HG02981 (cell line): ENCODE data around the gene PHF8.

Experiments used
- ATAC-seq: cut with Tn5 transposase; IDR thresholded peaks from one replicate; pipeline ENCODE4 v1.9.1; 2021; ENCODE audit warnings: mild to moderate bottlenecking, moderate library complexity; ENCODE audit not compliant: unreplicated experiment

The PHF8 gene

DNA sequence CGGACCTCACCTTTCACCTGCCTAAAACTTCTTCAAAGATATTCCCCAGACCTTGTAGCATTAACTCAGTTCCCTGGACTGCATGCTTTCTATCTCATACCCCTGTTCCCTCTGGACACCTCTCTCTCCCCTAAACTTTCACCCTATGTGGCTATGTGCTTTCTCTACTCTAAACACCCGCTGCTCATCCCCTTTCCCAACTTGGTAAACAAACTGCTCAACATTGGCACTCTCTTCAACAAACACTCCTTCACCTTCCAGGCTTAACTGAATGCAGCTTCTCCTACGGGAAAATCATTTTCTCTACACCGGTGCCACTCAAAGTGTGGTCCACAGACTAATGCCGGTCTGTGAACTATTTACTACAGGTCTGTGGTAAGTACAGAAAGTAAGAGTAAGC is 19.9 kb downstream of the PHF8 start:
- no peak for ATAC-seq

DNA sequence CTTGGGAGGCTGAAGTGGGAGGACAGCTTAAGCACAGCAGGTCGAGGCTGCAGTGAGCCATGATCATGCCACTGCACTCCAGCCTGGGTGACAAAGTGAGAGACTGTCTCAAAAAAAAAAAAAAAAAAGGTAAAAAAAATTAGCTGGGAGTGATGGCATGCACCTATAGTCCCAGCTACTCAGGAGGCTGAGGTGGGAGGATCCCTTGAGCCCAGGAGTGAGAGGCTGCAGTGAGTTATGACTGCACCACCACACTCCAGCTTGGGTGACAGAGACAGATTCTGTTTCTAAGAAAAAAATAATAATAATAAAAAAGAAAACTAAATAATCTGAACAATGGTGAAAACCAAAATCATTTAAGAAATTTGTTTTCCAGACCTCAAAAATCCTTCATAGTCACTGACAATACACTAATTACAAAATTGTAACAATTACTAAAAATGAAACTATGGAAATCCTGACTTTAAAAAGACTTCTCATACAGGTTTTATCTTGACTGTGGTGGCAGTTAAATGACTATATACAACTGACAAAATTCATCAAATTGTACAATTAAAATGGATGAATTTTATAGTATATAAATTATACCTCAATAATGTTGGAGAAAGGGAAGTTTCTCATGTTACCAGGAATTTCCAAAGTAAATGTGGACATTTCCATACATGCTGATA is 31.3 kb downstream of the PHF8 start:
- no peak for ATAC-seq

DNA sequence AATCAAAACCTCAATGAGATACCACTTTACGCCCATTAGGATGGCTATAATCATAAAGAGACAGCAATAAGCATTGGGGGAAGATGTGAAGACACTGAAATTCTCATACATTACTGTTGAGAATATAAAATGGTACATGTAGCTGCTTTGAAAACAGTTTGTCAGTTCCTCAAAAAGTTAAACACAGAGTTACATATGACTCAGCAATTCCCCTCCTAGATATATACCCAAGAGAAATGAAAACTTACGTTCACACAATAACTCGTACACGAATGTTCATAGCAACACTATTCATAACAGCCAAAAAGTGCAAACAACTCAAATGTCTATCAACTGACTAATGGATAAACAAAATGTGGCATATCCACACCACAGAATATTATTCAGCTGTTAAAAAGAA is 36.6 kb downstream of the PHF8 start:
- no peak for ATAC-seq

DNA sequence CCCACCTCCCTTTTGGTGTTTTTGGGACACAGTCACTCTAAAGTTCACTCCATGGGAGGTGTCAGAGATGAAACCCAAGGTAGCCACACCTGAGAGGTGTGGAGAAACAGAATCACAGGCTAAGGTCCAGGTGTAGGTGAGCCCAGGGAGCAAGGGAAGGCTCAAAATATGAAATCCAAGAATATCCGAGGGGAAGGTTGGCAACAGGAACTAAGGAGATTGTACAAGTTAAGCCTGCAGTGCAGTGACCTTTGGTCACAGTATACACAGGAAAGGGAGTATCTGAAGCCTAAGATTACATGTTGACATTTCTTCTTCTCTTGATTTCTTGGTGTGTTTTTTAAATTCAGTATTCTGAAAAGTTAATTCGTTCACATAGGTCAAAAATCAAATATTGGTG is 46.5 kb downstream of the PHF8 start:
- no peak for ATAC-seq

DNA sequence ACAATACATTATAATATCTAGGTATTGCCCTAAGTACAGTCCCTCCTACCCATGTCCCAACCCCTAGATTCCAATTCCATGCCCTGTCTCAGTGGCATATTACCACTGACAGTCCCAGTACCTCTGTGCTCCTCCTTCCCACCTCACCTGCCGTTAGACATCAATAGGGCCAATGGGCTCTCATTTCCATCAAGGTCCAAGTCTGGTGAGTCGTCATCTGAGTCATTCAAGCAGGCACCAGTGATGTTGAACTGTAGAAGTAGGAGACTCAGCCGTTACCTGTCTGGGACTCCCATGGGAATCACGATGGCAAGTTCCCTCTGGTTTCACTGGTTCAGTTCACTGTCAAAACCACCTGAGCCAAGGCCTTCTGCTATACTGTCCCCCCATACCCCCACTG is 51.7 kb downstream of the PHF8 start:
- no peak for ATAC-seq

DNA sequence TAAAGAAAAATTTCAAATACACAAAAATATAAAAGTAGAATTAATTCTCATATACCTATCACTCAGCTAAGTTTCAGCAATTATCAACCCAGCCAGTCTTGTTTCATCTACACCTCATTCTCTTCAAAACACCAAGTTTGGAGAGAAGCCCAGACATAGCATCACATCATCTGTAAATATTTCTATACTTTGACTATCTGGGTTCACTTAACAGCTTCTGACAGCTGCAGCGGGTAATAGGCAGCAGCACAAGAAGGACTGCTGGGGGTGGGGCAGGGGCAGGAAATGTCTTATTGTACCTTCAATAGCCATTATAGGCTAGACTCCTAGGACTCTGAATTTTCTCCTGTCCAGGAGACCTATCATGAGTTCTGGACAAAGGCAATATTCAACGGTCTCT is 54.1 kb downstream of the PHF8 start:
- no peak for ATAC-seq

DNA sequence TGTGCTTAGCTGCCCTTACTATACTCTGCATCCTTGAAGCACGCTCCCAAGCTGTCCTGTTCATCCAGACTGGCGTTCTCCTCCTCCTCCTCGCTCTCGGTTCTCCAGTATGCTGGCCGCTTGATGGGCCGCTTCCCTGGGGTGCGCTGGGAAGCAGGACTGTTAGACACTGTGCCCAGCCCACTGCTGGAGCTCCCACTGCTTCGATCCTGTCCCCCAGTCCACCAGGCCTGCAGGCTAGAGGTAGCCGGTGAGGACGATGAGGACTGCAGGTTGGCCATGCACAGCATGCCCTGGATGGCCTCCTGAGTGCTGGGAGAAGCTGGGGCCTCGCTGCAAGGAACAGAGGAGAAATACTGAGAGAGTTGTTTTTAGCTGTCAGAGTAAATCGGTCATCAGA is 59.4 kb downstream of the PHF8 start:
- ATAC-seq, result no peak

DNA sequence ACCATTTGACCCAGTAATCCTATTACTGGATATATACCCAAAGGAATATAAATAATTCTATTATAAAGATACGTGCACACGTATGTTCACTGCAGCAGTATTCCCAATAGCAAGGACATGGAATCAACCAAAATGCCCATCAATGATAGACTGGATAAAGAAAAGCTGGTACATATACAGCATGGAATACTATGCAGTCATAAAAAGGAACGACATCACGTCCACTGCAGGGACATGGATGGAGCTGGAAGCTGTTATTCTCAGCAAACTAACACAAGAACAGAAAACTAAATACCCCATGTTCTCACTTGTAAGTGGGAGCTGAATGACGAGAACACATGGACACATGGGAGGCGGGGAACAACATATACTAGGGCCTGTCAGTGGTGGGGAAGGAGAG is 69.7 kb downstream of the PHF8 start:
- ATAC-seq, result no peak

DNA sequence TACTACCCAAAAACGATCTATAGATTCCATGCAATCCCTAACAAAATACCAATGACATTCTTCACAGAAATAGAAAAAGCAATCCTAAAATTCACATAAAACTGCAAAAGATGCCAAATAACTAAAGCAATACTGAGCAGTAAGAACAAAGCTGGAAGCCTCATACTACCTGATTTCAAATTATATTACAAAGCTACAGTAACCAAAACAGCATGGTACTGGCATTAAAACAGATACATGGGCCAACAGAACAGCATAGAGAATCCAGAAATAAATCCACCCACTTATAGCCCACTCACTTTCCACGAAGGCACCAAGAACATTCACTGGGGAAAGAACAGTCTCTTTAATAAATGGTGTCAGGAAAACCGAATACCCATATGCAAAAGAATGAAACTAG is 74.7 kb downstream of the PHF8 start:
- no peak for ATAC-seq

DNA sequence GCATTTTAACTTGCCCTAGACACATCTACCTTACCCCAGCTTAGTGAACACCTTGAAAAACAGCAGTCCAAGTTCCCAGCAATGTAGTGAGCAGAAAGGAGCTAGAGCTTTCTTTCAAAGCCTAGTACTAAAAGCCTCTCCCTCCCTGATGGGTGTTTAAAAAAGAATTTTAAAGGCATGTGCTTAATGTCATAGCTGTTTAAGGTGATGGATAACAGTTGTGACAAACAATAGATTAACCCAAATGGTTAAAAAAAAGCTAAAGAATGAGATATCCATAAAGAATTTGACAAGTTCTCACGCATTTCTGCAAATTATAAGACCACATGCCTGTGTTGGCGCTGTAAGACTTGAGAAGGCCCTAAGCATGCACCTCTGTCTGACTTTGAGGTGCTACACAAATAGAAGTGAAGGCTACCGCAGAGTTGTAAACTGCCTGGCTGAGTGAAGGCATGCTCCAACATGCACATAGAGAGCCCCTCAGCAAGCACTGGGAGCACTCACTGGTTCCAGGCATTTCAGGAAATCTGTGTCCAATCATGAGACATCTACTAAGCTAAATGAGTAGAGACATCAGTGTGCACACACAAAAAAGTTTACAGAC is 94.0 kb downstream of the PHF8 start:
- no peak for ATAC-seq

DNA sequence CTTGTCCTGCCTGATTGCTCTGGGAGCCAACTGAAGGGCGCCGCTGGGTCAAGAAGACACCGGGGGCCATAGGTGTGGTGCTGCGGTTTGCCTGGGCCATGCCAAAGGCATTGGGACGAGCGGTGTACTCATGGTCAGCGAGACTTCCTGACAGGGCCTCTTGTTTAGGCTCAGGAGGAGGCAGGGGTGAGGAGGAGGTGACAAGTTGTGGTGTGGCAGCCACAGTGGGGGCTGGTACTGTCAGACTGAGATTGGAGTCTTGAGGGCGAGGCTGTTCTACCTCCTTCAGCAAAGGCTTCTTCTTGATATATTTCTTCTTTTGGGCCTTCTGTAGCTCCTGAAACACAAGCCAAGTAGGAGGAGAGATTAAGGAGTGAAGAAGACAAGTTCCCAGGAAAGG is 104.1 kb downstream of the PHF8 start:
- no peak for ATAC-seq

DNA sequence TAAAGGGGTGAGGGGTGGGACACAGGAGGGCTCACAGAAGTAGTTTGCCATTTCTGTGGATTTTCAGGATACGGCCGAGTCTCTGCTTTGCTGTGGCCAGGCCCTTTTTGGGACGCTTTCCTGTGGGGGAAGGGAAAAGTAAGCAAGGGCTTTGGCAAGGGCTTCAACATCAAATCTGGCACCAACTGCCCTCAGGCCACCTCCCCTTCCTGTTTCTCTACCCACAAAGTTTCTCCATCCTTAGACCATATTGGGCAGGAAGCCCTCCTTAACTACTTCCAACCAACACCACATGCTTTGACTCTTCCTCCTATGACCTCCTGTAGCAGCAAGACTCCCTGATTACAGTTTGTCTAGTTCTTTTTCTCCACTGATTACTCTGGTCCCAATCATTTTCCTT is 105.1 kb downstream of the PHF8 start:
- no peak for ATAC-seq

DNA sequence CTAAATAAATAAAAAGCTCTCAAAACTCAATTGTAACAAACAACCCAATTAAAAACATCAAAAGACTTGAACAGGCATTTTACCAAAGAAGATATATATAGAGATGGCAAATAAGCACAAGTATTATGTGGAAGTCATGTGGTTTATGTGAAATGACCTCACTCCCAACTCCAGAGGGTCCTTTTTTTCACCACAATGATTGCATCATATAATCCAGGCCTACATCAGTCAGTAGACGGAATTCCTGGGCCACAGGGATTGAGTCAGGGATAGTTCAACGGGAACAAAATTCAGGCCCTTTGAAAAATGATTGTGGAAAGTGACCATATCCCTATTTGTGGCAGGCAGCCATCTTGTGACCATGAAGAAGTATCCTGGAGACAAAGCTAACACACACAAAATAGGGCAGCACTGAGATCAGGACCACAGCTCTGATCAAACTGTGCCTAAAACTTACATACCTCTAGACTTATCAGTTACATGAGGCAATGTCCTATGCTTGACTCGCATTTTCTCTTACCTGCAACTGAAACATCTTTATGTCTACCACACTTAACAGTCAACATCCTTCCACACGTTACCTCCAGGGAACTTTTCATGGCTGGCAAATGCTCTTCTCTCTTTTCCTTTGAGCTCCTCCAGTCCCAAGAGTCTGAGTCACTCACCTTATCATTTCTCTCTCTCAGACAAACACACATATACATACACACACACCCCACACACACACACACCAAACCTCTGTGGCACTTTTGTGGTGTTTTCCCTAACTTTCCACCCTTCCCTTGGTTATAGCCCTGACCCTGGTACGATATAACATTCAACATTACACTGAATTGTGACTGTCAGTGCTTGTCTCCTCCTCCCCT is 113.5 kb downstream of the PHF8 start:
- ATAC-seq, result no peak

DNA sequence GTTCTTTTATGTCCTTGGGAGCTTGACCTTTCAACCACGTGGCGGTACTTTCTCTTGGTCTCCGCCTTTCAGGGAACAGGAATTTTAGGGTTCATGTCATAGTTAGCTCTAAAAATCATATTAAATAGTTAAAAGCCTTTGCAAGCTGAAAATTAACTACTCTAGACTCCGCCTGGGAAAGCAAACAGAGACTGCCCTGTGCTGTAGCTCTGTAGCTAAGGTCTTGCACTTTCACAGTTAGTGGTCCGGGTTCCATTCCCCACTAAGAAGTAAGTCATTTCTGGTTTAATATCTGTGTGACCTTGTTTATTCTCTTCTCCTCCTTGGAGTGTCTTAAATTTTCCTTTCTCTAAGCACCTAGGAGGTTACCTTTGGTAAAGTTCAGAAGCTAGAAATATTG is 118.2 kb downstream of the PHF8 start:
- no peak for ATAC-seq

DNA sequence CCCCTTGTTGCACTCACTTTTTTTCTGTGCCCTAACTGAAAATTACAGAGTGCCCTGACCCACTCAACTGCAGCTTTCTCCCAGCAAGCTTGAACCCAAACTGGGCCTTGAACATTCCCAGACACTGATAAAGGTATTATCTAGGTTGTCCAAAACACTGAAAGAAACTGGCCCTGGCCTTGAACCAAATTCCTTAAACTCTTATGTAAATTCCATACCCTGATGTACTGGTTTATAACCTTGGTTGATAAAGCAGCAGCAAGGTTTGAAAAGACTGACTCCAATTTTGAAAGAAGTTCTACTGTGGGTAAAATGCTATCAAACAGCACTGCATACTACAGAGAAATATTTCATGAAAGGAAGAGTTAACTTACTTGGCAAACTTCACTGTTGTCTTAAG is 125.6 kb downstream of the PHF8 start:
- ATAC-seq, result no peak

DNA sequence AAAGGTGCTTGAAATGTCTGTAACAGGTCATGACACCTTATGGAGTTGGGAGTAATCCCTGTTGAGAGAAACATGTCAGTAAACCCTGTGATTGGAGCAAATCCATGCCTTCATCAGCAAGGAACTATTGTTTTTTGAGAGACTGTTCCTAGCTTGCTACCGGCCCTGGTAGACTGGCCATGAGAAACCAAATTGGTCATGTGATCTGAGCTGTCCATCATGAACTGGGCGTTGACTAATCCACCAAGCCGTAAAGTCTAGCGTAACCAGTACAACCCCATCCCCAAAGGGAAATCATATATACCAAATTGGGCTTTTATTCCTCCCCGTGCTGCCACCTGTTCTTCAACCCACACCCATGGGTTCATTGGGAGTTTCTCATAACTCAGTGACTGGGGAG is 143.7 kb downstream of the PHF8 start:
- ATAC-seq, result no peak

DNA sequence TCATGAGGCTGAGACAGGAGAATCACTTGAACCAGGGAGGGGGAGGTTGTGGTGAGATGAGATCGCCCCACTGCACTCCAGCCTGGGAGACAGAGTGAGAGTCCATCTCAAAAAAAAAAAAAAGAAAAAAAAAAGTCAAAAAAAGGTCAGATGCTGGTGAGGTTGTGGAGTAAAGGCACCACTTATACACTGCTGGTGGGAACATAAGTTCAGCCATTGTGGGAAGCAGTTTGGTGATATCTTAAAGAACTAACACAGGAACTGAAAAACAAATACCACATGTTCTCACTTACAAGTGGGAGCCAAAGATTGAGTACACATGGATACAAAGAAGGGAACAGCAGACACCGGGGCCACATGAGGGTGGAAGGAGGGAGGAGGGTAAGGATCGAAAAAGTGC is 149.0 kb downstream of the PHF8 start:
- no peak for ATAC-seq
